GM12801 (cell line): Measurements from ENCODE around the gene HOXB13.

ENCODE experiments used
- CTCF ChIP-seq: IDR thresholded peaks from one replicate; pipeline ENCODE4 v1.5.1; 2011; ENCODE audit warnings: control low read depth; ENCODE audit not compliant: insufficient read length; ENCODE audit errors: extremely low read depth

HOXB13 gene

GRCh38 chr17:48728232-48729231 is at the start of gene HOXB13:
Gene HOXB13 (minus strand): TSS chr17:48728750. CDS start chr17:48728593, 157 bp downstream.
- TF ChIP-seq CTCF = no peak

GRCh38 chr17:48776602-48777001 is 48.1 kb upstream of the HOXB13 start:
- no peak for TF ChIP-seq CTCF

- no peak for TF ChIP-seq CTCF
These were observed 44.7 kb upstream of the HOXB13 start for GRCh38 chr17:48773245-48773644.

GRCh38 chr17:48770954-48771353 is 42.4 kb upstream of the HOXB13 start:
- no peak for TF ChIP-seq CTCF

GRCh38 chr17:48769009-48769675 is 40.6 kb upstream of the HOXB13 start:
- TF ChIP-seq CTCF = no peak

- TF ChIP-seq CTCF = no peak
These were observed 38.8 kb upstream of the HOXB13 start for GRCh38 chr17:48767263-48767774.

GRCh38 chr17:48761114-48761513 is 32.6 kb upstream of the HOXB13 start:
- no peak for TF ChIP-seq CTCF
